ENCODE measurements around the gene KCNJ10.

KCNJ10 gene

GRCh38 chr1:160091666-160092223, 21.8 kb upstream of the KCNJ10 start:
- TF ChIP-seq POLR2AphosphoS5 (IDR thresholded peaks at IDR 0.05; ENCODE audit: low read depth, low read length) (no peak), POLR2A (IDR thresholded peaks at IDR 0.05; ENCODE audit: low read depth, low read length) (no peak), TAF1 (IDR thresholded peaks at IDR 0.05; ENCODE audit: borderline replicate concordance, low read depth, low read length) (no peak)
- FAIRE-seq = no peak
- DNase-seq (ENCODE audit: insufficient read length) = no peak

GRCh38 chr1:160090760-160091159, 20.8 kb upstream of the KCNJ10 start:
- TF ChIP-seq POLR2A (IDR thresholded peaks at IDR 0.05; ENCODE audit: low read depth, low read length) (no peak), TAF1 (IDR thresholded peaks at IDR 0.05; ENCODE audit: borderline replicate concordance, low read depth, low read length) (no peak), POLR2AphosphoS5 (IDR thresholded peaks at IDR 0.05; ENCODE audit: low read depth, low read length) (no peak)
- DNase-seq (ENCODE audit: insufficient read length) (no peak), FAIRE-seq (no peak)

GRCh38 chr1:160089883-160090282, 19.9 kb upstream of the KCNJ10 start:
- DNase-seq (ENCODE audit: insufficient read length) = no peak
- TF ChIP-seq POLR2AphosphoS5 (IDR thresholded peaks at IDR 0.05; ENCODE audit: low read depth, low read length) (no peak), POLR2A (IDR thresholded peaks at IDR 0.05; ENCODE audit: low read depth, low read length) (no peak), TAF1 (IDR thresholded peaks at IDR 0.05; ENCODE audit: borderline replicate concordance, low read depth, low read length) (no peak)
- no peak for FAIRE-seq

GRCh38 chr1:160087118-160087662, 17.2 kb upstream of the KCNJ10 start:
- DNase-seq (ENCODE audit: insufficient read length) (no peak), FAIRE-seq (no peak)
- TF ChIP-seq POLR2AphosphoS5 (IDR thresholded peaks at IDR 0.05; ENCODE audit: low read depth, low read length) = no peak
- TF ChIP-seq TAF1 (IDR thresholded peaks at IDR 0.05; ENCODE audit: borderline replicate concordance, low read depth, low read length) = no peak
- no peak for TF ChIP-seq POLR2A (IDR thresholded peaks at IDR 0.05; ENCODE audit: low read depth, low read length)

- FAIRE-seq = no peak
- no peak for DNase-seq (ENCODE audit: insufficient read length)
Measured at GRCh38 chr1:160086456-160086892, 16.5 kb upstream of the KCNJ10 start.

GRCh38 chr1:160085686-160086455, 15.9 kb upstream of the KCNJ10 start:
- DNase-seq (ENCODE audit: insufficient read length) = peak; percentile 90
- peak; percentile 89 for FAIRE-seq
- TF ChIP-seq POLR2AphosphoS5 (IDR thresholded peaks at IDR 0.05; ENCODE audit: low read depth, low read length) (no peak), POLR2A (IDR thresholded peaks at IDR 0.05; ENCODE audit: low read depth, low read length) (no peak), TAF1 (IDR thresholded peaks at IDR 0.05; ENCODE audit: borderline replicate concordance, low read depth, low read length) (no peak)

More at GRCh38 chr1:160086456-160086892, 16.5 kb upstream of the KCNJ10 start:
- TF ChIP-seq POLR2AphosphoS5 (IDR thresholded peaks at IDR 0.05; ENCODE audit: low read depth, low read length) = no peak

GRCh38 chr1:160084771-160085321, 14.9 kb upstream of the KCNJ10 start:
- TF ChIP-seq TAF1 (IDR thresholded peaks at IDR 0.05; ENCODE audit: borderline replicate concordance, low read depth, low read length) (no peak), POLR2A (IDR thresholded peaks at IDR 0.05; ENCODE audit: low read depth, low read length) (no peak), POLR2AphosphoS5 (IDR thresholded peaks at IDR 0.05; ENCODE audit: low read depth, low read length) (no peak)
- no peak for FAIRE-seq
- no peak for DNase-seq (ENCODE audit: insufficient read length)

- DNase-seq (ENCODE audit: insufficient read length) (peak; percentile 78), FAIRE-seq (peak; percentile 88)
- TF ChIP-seq POLR2AphosphoS5 (IDR thresholded peaks at IDR 0.05; ENCODE audit: low read depth, low read length) = no peak
Measured at GRCh38 chr1:160083968-160084770, 14.2 kb upstream of the KCNJ10 start.

- TF ChIP-seq POLR2AphosphoS5 (IDR thresholded peaks at IDR 0.05; ENCODE audit: low read depth, low read length) (no peak), POLR2A (IDR thresholded peaks at IDR 0.05; ENCODE audit: low read depth, low read length) (no peak), TAF1 (IDR thresholded peaks at IDR 0.05; ENCODE audit: borderline replicate concordance, low read depth, low read length) (no peak)
- no peak for FAIRE-seq
Measured at GRCh38 chr1:160082926-160083325, 13.0 kb upstream of the KCNJ10 start.

GRCh38 chr1:160082487-160082886, 12.5 kb upstream of the KCNJ10 start:
- TF ChIP-seq POLR2A (IDR thresholded peaks at IDR 0.05; ENCODE audit: low read depth, low read length) = no peak
- TF ChIP-seq TAF1 (IDR thresholded peaks at IDR 0.05; ENCODE audit: borderline replicate concordance, low read depth, low read length) = no peak
- no peak for TF ChIP-seq POLR2AphosphoS5 (IDR thresholded peaks at IDR 0.05; ENCODE audit: low read depth, low read length)

More at GRCh38 chr1:160082926-160083325, 13.0 kb upstream of the KCNJ10 start:
- no peak for DNase-seq (ENCODE audit: insufficient read length)

GRCh38 chr1:160081261-160081936, 11.4 kb upstream of the KCNJ10 start, which contains the start of gene KCNJ9:
Gene KCNJ9, plus strand, starts transcription at chr1:160081538. Its CDS starts 2,493 bp downstream, at chr1:160084031.
- DNase-seq (ENCODE audit: insufficient read length) (no peak), FAIRE-seq (no peak)
- TF ChIP-seq TAF1 (IDR thresholded peaks at IDR 0.05; ENCODE audit: borderline replicate concordance, low read depth, low read length) (no peak), POLR2AphosphoS5 (IDR thresholded peaks at IDR 0.05; ENCODE audit: low read depth, low read length) (no peak), POLR2A (IDR thresholded peaks at IDR 0.05; ENCODE audit: low read depth, low read length) (no peak)

More at GRCh38 chr1:160082487-160082886, 12.5 kb upstream of the KCNJ10 start:
- no peak for FAIRE-seq
- DNase-seq (ENCODE audit: insufficient read length) = no peak
